Measurements from ENCODE around the gene BCKDHA. TPM values are rescaled to one million over a fixed set of nuclear protein-coding genes. Genes with fewer than 3 reads are reported as not detected.
A peak's percentile ranks its signal among the peaks of the same experiment; 100 is the strongest.

The BCKDHA gene
- total RNA-seq, 1 experiment from 2014 or later: 33.6 TPM

- no TSS peak for BruUV-seq (replicated peaks)
- H3K4me1 Mint-ChIP-seq (ENCODE audit: insufficient read depth, unreplicated experiment): peaks cover 8% of the 10 kb centered on the region
- ChIA-PET POLR2A (interaction anchor here (0.5 to 1.8 kb wide), 2 partner anchors 11 to 162 kb away, joined by 3 to 9 read pairs; no protein-coding TSS in a partner anchor), CTCF (interaction anchor here (1.0 to 2.0 kb wide), 2 partner anchors 8 to 20 kb away, joined by 3 to 6 read pairs; no protein-coding TSS in a partner anchor)
- H3K9me3 Mint-ChIP-seq (ENCODE audit: unreplicated experiment): no peaks in the 10 kb centered on the region
- no peak for TF ChIP-seq CTCF (IDR thresholded peaks at IDR 0.05; ENCODE audit: unreplicated experiment)
- peaks cover 34% of the 10 kb centered on the region for H3K36me3 Mint-ChIP-seq (ENCODE audit: insufficient read depth, unreplicated experiment)
- no peak overlapping the region for H3K4me3 Mint-ChIP-seq (ENCODE audit: unreplicated experiment)
- no peak for DNase-seq (ENCODE audit: unreplicated experiment)
- intact Hi-C loops (cut with micrococcal nuclease): no loop called here
- H3K27me3 Mint-ChIP-seq (ENCODE audit: insufficient read depth, unreplicated experiment): no peaks in the 10 kb centered on the region
- no peak overlapping the region for H3K27ac Mint-ChIP-seq (ENCODE audit: low read depth, unreplicated experiment)
These were observed 30.9 kb downstream of the BCKDHA start for GRCh38 chr19:41428481-41428859.

GRCh38 chr19:41430922-41431321 lies 33.3 kb downstream of the BCKDHA start:
- TF ChIP-seq CTCF (IDR thresholded peaks at IDR 0.05; ENCODE audit: unreplicated experiment): no peak
- DNase-seq (ENCODE audit: unreplicated experiment): no peak
- BruUV-seq (replicated peaks): no TSS peak
- Mint-ChIP-seq H3K36me3 (ENCODE audit: insufficient read depth, unreplicated experiment) (peaks cover 27% of the 10 kb centered on the region), H3K27me3 (ENCODE audit: insufficient read depth, unreplicated experiment) (no peaks in the 10 kb centered on the region), H3K9me3 (ENCODE audit: unreplicated experiment) (no peaks in the 10 kb centered on the region), H3K4me3 (ENCODE audit: unreplicated experiment) (no peak overlapping the region), H3K27ac (ENCODE audit: low read depth, unreplicated experiment) (no peak overlapping the region), H3K4me1 (ENCODE audit: insufficient read depth, unreplicated experiment) (peaks cover 8% of the 10 kb centered on the region)
- intact Hi-C loops (cut with micrococcal nuclease): no loop called here
- POLR2A ChIA-PET: interaction anchor here (1.0 to 1.4 kb wide), 2 partner anchors 9 to 11 kb away, joined by 3 to 11 read pairs; partner anchors contain the start of gene DMAC2
- CTCF ChIA-PET: interaction anchor here (0.6 to 1.5 kb wide), 5 partner anchors 10 to 233 kb away, joined by 3 to 6 read pairs (median 4); partner anchors contain the start of gene CCDC97

GRCh38 chr19:41431426-41432386 lies 34.1 kb downstream of the BCKDHA start:
- TF ChIP-seq CTCF (IDR thresholded peaks at IDR 0.05; ENCODE audit: unreplicated experiment): peak; percentile 22
- peak; percentile 35 for DNase-seq (ENCODE audit: unreplicated experiment)
- ChIA-PET POLR2A (interaction anchor here (1.0 to 1.4 kb wide), 2 partner anchors 8 to 12 kb away, joined by 3 to 11 read pairs; partner anchors contain the start of gene DMAC2), CTCF (interaction anchor here (0.6 to 1.5 kb wide), 5 partner anchors 11 to 234 kb away, joined by 3 to 6 read pairs (median 4); no protein-coding TSS in a partner anchor)
- Mint-ChIP-seq H3K36me3 (ENCODE audit: insufficient read depth, unreplicated experiment) (peaks cover 32% of the 10 kb centered on the region), H3K27me3 (ENCODE audit: insufficient read depth, unreplicated experiment) (no peaks in the 10 kb centered on the region), H3K4me1 (ENCODE audit: insufficient read depth, unreplicated experiment) (peaks cover 6% of the 10 kb centered on the region), H3K27ac (ENCODE audit: low read depth, unreplicated experiment) (peak overlapping the region; percentile 66), H3K9me3 (ENCODE audit: unreplicated experiment) (no peaks in the 10 kb centered on the region), H3K4me3 (ENCODE audit: unreplicated experiment) (no peak overlapping the region)
- TSS peak; percentile 52 for BruUV-seq (replicated peaks)
- intact Hi-C loops (cut with micrococcal nuclease): no loop called here

GRCh38 chr19:41433171-41433570 lies 35.6 kb downstream of the BCKDHA start:
- no TSS peak for BruUV-seq (replicated peaks)
- H3K9me3 Mint-ChIP-seq (ENCODE audit: unreplicated experiment): no peaks in the 10 kb centered on the region
- TF ChIP-seq CTCF (IDR thresholded peaks at IDR 0.05; ENCODE audit: unreplicated experiment): no peak
- H3K27me3 Mint-ChIP-seq (ENCODE audit: insufficient read depth, unreplicated experiment): no peaks in the 10 kb centered on the region
- no peaks in the 10 kb centered on the region for H3K4me1 Mint-ChIP-seq (ENCODE audit: insufficient read depth, unreplicated experiment)
- ChIA-PET POLR2A (no interaction called here), CTCF (no interaction called here)
- no peak overlapping the region for H3K27ac Mint-ChIP-seq (ENCODE audit: low read depth, unreplicated experiment)
- H3K36me3 Mint-ChIP-seq (ENCODE audit: insufficient read depth, unreplicated experiment): peaks cover 36% of the 10 kb centered on the region
- intact Hi-C loops (cut with micrococcal nuclease): no loop called here
- DNase-seq (ENCODE audit: unreplicated experiment): no peak
- no peak overlapping the region for H3K4me3 Mint-ChIP-seq (ENCODE audit: unreplicated experiment)
